Erythroblast (primary cell): Measurements from ENCODE around the gene NASP.

Source experiments
- GATA1 ChIP-seq: IDR thresholded peaks from 2 replicates; pipeline ENCODE4 v1.6.1; 2011; ENCODE audit warnings: low read depth, mild to moderate bottlenecking, control low read depth, low read length, moderate library complexity
- POLR2A ChIP-seq: IDR thresholded peaks from 2 replicates; pipeline ENCODE4 v1.6.1; 2011; ENCODE audit warnings: mild to moderate bottlenecking, low read length

GRCh38 chr1:45585496-45586075 lies 1.7 kb downstream of the NASP start:
- no peak for TF ChIP-seq POLR2A
- no peak for TF ChIP-seq GATA1
